Measurements from ENCODE around the gene URM1. TPM values are rescaled to one million over a fixed set of nuclear protein-coding genes. Genes with fewer than 3 reads are reported as not detected.

Gene URM1
- total RNA-seq, 2 experiments from 2014 or later: 60.7 to 63.4 TPM

GRCh38 chr9:128393145-128393775 lies 22.1 kb downstream of the URM1 start:
- DNase-seq (no peak), ATAC-seq (ENCODE audit: low read depth) (no peak)
- H3K36me3 Mint-ChIP-seq: no peaks in the 10 kb centered on the region
- no peak overlapping the region for H3K4me3 Mint-ChIP-seq
- H3K4me1 Mint-ChIP-seq: peaks cover 3% of the 10 kb centered on the region
- no peaks in the 10 kb centered on the region for H3K9me3 Mint-ChIP-seq
- peaks cover 19% of the 10 kb centered on the region for H3K27me3 Mint-ChIP-seq
- H3K27ac Mint-ChIP-seq: no peak overlapping the region
- POLR2A ChIA-PET: no interaction called here

- no peak overlapping the region for H3K4me3 Mint-ChIP-seq
Observed at GRCh38 chr9:128393970-128394369, 22.8 kb downstream of the URM1 start.

DNA sequence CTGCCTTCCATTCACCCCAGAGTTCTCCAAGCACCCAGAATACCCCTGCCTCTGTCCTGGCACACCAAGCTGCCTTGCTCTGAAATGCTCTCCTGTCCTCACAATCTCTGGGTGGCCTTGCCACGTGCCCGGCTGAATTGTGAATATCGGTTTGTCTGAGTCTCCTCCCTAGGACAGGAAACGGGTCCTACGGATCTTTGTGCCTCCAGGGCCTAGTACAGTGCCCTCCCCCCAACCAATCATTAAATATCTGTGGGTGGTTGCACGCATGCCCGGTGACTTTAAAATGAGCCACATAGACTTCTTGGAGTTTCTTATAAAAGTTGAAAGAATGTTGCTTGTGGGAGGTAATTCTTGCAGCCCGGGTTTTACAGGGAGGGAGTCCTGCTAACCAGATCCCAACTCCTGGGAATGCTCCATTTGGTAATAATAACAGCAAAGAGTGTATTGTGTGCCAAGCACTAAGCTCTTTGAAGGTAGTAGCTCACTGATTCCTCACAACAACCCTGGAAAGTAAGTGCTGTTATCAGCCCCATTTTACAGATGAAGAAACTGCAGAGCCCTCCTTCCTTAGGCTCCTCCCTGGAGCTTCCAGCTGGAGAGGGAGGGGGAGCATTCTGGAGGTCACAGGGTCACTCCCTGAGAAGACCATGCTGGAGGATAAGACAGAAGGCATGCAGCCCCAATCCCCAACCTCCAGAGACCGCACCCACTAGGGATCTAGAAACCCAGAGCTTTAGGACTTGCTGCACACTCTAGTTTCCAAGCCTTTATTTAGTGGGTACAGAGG lies 23.4 kb downstream of the URM1 start:
- ATAC-seq (ENCODE audit: low read depth) (no peak), DNase-seq (no peak)
- POLR2A ChIA-PET: no interaction called here
- no peaks in the 10 kb centered on the region for H3K9me3 Mint-ChIP-seq
- H3K27ac Mint-ChIP-seq: no peak overlapping the region
- H3K4me3 Mint-ChIP-seq: no peak overlapping the region
- H3K4me1 Mint-ChIP-seq: peaks cover 3% of the 10 kb centered on the region
- no peaks in the 10 kb centered on the region for H3K36me3 Mint-ChIP-seq
- H3K27me3 Mint-ChIP-seq: peaks cover 21% of the 10 kb centered on the region

More at GRCh38 chr9:128393970-128394369, 22.8 kb downstream of the URM1 start:
- Mint-ChIP-seq H3K27ac (no peak overlapping the region), H3K4me1 (peaks cover 3% of the 10 kb centered on the region), H3K9me3 (no peaks in the 10 kb centered on the region), H3K27me3 (peaks cover 19% of the 10 kb centered on the region), H3K36me3 (no peaks in the 10 kb centered on the region)
- no peak for DNase-seq
- ATAC-seq (ENCODE audit: low read depth): no peak
- POLR2A ChIA-PET: no interaction called here

- Mint-ChIP-seq H3K27ac (no peak overlapping the region), H3K9me3 (no peaks in the 10 kb centered on the region), H3K36me3 (no peaks in the 10 kb centered on the region), H3K27me3 (peaks cover 28% of the 10 kb centered on the region), H3K4me1 (peaks cover 3% of the 10 kb centered on the region), H3K4me3 (no peak overlapping the region)
- ATAC-seq (ENCODE audit: low read depth) (no peak), DNase-seq (no peak)
- POLR2A ChIA-PET: interaction anchor here (0.7 to 1.3 kb wide), 3 partner anchors 13 to 492 kb away, joined by 3 to 4 read pairs (median 4); no protein-coding TSS in a partner anchor
Observed at GRCh38 chr9:128396970-128397613, 25.9 kb downstream of the URM1 start.

- Mint-ChIP-seq H3K4me1 (peaks cover 3% of the 10 kb centered on the region), H3K4me3 (no peak overlapping the region), H3K27ac (no peak overlapping the region), H3K36me3 (no peaks in the 10 kb centered on the region), H3K27me3 (peaks cover 29% of the 10 kb centered on the region), H3K9me3 (no peaks in the 10 kb centered on the region)
- no peak for ATAC-seq (ENCODE audit: low read depth)
- POLR2A ChIA-PET: no interaction called here
- DNase-seq: no peak
Observed at GRCh38 chr9:128397831-128398230, 26.7 kb downstream of the URM1 start.

- Mint-ChIP-seq H3K27ac (no peak overlapping the region), H3K4me3 (no peak overlapping the region), H3K36me3 (no peaks in the 10 kb centered on the region)
Observed at GRCh38 chr9:128399861-128400260, 28.7 kb downstream of the URM1 start.

GRCh38 chr9:128404560-128404959 lies 33.4 kb downstream of the URM1 start:
- POLR2A ChIA-PET: no interaction called here

More at GRCh38 chr9:128399861-128400260, 28.7 kb downstream of the URM1 start:
- peaks cover 29% of the 10 kb centered on the region for H3K27me3 Mint-ChIP-seq
- DNase-seq: no peak
- POLR2A ChIA-PET: interaction anchor here (1.4 kb wide), 1 partner anchor 29 kb away, joined by 3 read pairs; the partner anchor contains the start of gene URM1
- ATAC-seq (ENCODE audit: low read depth): no peak
- peaks cover 3% of the 10 kb centered on the region for H3K4me1 Mint-ChIP-seq
- H3K9me3 Mint-ChIP-seq: no peaks in the 10 kb centered on the region

DNA sequence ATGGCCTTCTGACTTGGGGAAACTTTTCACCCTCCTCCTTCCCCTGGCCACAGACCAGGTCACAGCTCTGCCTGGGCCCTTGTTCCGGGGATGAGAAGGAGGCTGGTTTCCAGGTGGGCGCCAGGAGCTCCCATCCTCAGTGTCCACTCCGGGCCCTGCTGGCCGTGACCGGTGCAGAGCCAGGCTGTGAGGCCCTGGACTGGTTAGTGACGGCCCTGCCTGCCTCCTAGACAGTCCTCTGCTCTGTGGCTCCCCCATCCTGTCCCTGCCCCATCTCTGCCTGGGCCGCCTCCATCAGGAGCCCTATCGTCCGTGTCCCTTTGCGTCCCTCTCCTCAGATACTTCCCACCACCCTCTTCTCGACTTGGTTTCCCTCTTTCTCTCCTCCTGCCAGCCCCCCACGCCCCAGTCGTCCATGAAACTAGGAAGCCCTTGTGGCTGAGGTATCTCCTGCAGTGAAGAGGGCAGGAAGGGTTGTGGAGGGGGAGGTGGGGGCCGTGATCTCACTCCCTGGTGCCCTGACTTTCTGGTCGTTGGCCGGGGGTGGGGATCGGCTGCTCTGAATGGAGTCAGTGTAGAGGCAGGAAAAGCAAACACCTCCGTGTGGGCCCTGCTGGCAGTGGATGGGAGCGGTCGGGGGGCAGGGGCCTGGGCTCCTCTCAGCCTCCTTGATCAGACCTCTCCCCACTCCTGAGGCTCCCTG lies 34.1 kb downstream of the URM1 start:
- POLR2A ChIA-PET: no interaction called here

More at GRCh38 chr9:128404560-128404959, 33.4 kb downstream of the URM1 start:
- H3K4me3 Mint-ChIP-seq: no peak overlapping the region
- H3K36me3 Mint-ChIP-seq: no peaks in the 10 kb centered on the region
- H3K9me3 Mint-ChIP-seq: no peaks in the 10 kb centered on the region
- H3K27me3 Mint-ChIP-seq: peaks cover 23% of the 10 kb centered on the region
- H3K4me1 Mint-ChIP-seq: no peaks in the 10 kb centered on the region
- DNase-seq (no peak), ATAC-seq (ENCODE audit: low read depth) (no peak)
- H3K27ac Mint-ChIP-seq: no peak overlapping the region

GRCh38 chr9:128405780-128406171 lies 34.6 kb downstream of the URM1 start:
- POLR2A ChIA-PET: no interaction called here
- Mint-ChIP-seq H3K27me3 (peaks cover 31% of the 10 kb centered on the region), H3K36me3 (no peaks in the 10 kb centered on the region), H3K4me3 (no peak overlapping the region), H3K27ac (no peak overlapping the region), H3K9me3 (no peaks in the 10 kb centered on the region), H3K4me1 (no peaks in the 10 kb centered on the region)
- no peak for ATAC-seq (ENCODE audit: low read depth)
- DNase-seq: no peak

More for the DNA sequence above, 34.1 kb downstream of the URM1 start:
- DNase-seq (no peak), ATAC-seq (ENCODE audit: low read depth) (no peak)
- peaks cover 27% of the 10 kb centered on the region for H3K27me3 Mint-ChIP-seq
- H3K4me3 Mint-ChIP-seq: no peak overlapping the region
- no peaks in the 10 kb centered on the region for H3K36me3 Mint-ChIP-seq
- H3K27ac Mint-ChIP-seq: no peak overlapping the region
- no peaks in the 10 kb centered on the region for H3K9me3 Mint-ChIP-seq
- H3K4me1 Mint-ChIP-seq: no peaks in the 10 kb centered on the region

DNA sequence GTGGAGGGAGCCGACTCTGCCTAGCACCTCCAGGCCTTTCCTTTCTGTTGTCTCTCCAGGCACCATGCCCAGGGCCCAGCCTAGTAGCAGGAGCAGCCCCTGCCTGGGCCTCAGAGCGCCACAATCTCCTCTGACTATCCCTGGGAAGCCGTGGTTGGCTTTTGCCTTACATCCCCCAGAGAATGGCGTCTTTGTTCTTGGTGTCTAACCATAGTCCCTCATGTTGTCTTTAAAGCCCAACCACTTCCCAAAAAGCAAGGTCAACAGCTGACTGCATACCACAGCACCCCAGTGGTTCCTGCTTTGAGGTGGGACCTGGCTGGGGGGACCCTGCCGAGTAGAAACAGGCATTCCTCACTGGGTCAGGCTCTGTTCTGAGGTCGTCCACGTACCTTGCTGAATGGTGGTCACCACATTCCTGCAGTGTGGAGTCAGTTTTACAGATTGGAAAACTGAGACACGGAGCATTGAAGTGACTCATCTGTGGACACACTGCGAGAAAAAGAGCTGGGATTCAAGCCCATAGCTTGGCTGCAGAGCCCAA lies 35.7 kb downstream of the URM1 start:
- DNase-seq (no peak), ATAC-seq (ENCODE audit: low read depth) (no peak)
- Mint-ChIP-seq H3K4me1 (no peaks in the 10 kb centered on the region), H3K27ac (no peak overlapping the region), H3K4me3 (no peak overlapping the region), H3K9me3 (no peaks in the 10 kb centered on the region), H3K36me3 (no peaks in the 10 kb centered on the region), H3K27me3 (peaks cover 37% of the 10 kb centered on the region)
- POLR2A ChIA-PET: no interaction called here

GRCh38 chr9:128408963-128409431 lies 37.8 kb downstream of the URM1 start:
- Mint-ChIP-seq H3K27ac (no peak overlapping the region), H3K4me1 (peaks cover 1% of the 10 kb centered on the region), H3K4me3 (no peak overlapping the region), H3K9me3 (no peaks in the 10 kb centered on the region), H3K27me3 (peaks cover 42% of the 10 kb centered on the region), H3K36me3 (no peaks in the 10 kb centered on the region)
- POLR2A ChIA-PET: no interaction called here
- DNase-seq: no peak
- no peak for ATAC-seq (ENCODE audit: low read depth)

DNA sequence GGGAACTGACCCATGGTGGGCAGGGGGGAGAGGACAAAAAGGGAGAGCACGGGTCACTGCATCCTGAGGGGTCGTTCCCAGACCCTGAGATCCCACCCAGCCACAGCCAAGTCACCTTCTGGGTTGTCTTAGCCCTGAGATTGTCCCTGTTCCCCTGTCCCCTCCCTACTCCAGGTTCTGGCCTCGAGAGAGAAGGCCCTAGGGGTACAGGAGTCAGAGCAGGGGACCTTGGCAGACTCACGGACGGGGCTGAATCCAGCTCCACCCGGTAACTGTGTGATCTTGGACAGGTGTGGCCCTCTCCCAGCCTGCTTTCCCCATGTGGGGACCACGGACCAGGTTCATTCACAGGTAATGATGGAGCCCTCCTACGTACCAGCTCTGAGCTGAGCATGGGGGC lies 38.3 kb downstream of the URM1 start:
- Mint-ChIP-seq H3K27me3 (peaks cover 42% of the 10 kb centered on the region), H3K27ac (no peak overlapping the region), H3K36me3 (no peaks in the 10 kb centered on the region), H3K4me3 (no peak overlapping the region), H3K9me3 (no peaks in the 10 kb centered on the region), H3K4me1 (peaks cover 1% of the 10 kb centered on the region)
- POLR2A ChIA-PET: no interaction called here
- DNase-seq (no peak), ATAC-seq (ENCODE audit: low read depth) (no peak)

- peaks cover 1% of the 10 kb centered on the region for H3K4me1 Mint-ChIP-seq
- H3K4me3 Mint-ChIP-seq: no peak overlapping the region
- H3K36me3 Mint-ChIP-seq: no peaks in the 10 kb centered on the region
- no peaks in the 10 kb centered on the region for H3K9me3 Mint-ChIP-seq
- peaks cover 44% of the 10 kb centered on the region for H3K27me3 Mint-ChIP-seq
- no peak for DNase-seq
- ATAC-seq (ENCODE audit: low read depth): no peak
- POLR2A ChIA-PET: no interaction called here
- no peak overlapping the region for H3K27ac Mint-ChIP-seq
Observed at GRCh38 chr9:128409978-128410377, 38.8 kb downstream of the URM1 start.
